GM23248 (cell line): Measurements from ENCODE around the gene MED12L. TPM values are rescaled to one million over a fixed set of nuclear protein-coding genes. Genes with fewer than 3 reads are reported as not detected.

ENCODE experiments used
- DNase-seq: peaks from one replicate; pipeline ENCODE4 v3.0.0-alpha.2; 2015
- H2AFZ ChIP-seq: fragments of 200-600 bp; sonication (generic); 2 replicates; pipeline ENCODE4 v1.6.1; 2016; ENCODE audit warnings: antibody characterized with exemption
- H3F3A ChIP-seq: fragments of 200-600 bp; sonication (generic); 2 replicates; pipeline ENCODE4 v1.6.1; 2016; ENCODE audit warnings: mild to moderate bottlenecking, antibody characterized with exemption, mixed run types; ENCODE audit not compliant: insufficient read depth
- H3K27ac ChIP-seq: fragments of 200-600 bp; sonication (generic); 2 replicates; pipeline ENCODE4 v1.5.1; 2016; ENCODE audit warnings: mild to moderate bottlenecking
- H3K27me3 ChIP-seq: fragments of 200-600 bp; sonication (generic); replicated peaks from 2 replicates; pipeline ENCODE4 v1.6.1; 2016; ENCODE audit warnings: mild to moderate bottlenecking; ENCODE audit not compliant: insufficient read depth
- H3K36me3 ChIP-seq: fragments of 200-600 bp; sonication (generic); 2 replicates; pipeline ENCODE4 v1.6.1; 2016; ENCODE audit warnings: low read depth, mild to moderate bottlenecking
- H3K4me1 ChIP-seq: fragments of 200-600 bp; sonication (generic); 2 replicates; pipeline ENCODE4 v1.6.1; 2016; ENCODE audit warnings: mild to moderate bottlenecking; ENCODE audit not compliant: insufficient read depth
- H3K4me2 ChIP-seq: fragments of 200-600 bp; sonication (generic); one replicate; pipeline ENCODE4 v1.6.1; 2016; ENCODE audit warnings: mild to moderate bottlenecking; ENCODE audit not compliant: unreplicated experiment
- H3K4me3 ChIP-seq: fragments of 200-600 bp; sonication (generic); 2 replicates; pipeline ENCODE4 v1.5.1; 2016; ENCODE audit warnings: mild to moderate bottlenecking
- H3K79me2 ChIP-seq: fragments of 200-600 bp; sonication (generic); 2 replicates; pipeline ENCODE4 v1.6.1; 2016; ENCODE audit warnings: mild to moderate bottlenecking; ENCODE audit not compliant: insufficient read depth
- H3K9ac ChIP-seq: fragments of 200-600 bp; sonication (generic); 2 replicates; pipeline ENCODE4 v1.6.1; 2016; ENCODE audit warnings: mild to moderate bottlenecking
- H3K9me2 ChIP-seq: fragments of 200-600 bp; sonication (generic); 2 replicates; pipeline ENCODE4 v1.6.1; 2016; ENCODE audit warnings: mixed run types, mild to moderate bottlenecking, moderate library complexity; ENCODE audit not compliant: insufficient read depth
- H3K9me3 ChIP-seq: fragments of 200-600 bp; sonication (generic); one replicate; pipeline ENCODE4 v1.6.1; 2017; ENCODE audit warnings: low read depth
- H4K20me1 ChIP-seq: fragments of 200-600 bp; sonication (generic); 2 replicates; pipeline ENCODE4 v1.6.0; 2016; ENCODE audit not compliant: insufficient read depth
- EZH2 ChIP-seq: fragments of 200-600 bp; sonication (generic); IDR thresholded peaks from 2 replicates; pipeline ENCODE4 v1.6.1; 2018; ENCODE audit warnings: antibody characterized with exemption, mild to moderate bottlenecking; ENCODE audit not compliant: insufficient read depth, poor library complexity, severe bottlenecking
- EZH2phosphoT487 ChIP-seq: fragments of 200-600 bp; sonication (generic); IDR thresholded peaks from 2 replicates; pipeline ENCODE4 v1.6.1; 2018; ENCODE audit warnings: antibody characterized with exemption, moderate library complexity, mild to moderate bottlenecking, low read depth; ENCODE audit not compliant: insufficient read depth
- WGBS, 2 experiments: methylation state at CpG; one replicate each; pipeline ENCODE4 v1.1.6; 2015 to 2017; ENCODE audit warnings: low lambda C conversion rate in 2 of 2, low coverage in 1 of 2; ENCODE audit errors: missing lambda C conversion rate in 2 of 2; 5-methylcytosine and 5-hydroxymethylcytosine counted together
- in situ Hi-C: fragments of 300-500 bp; cut with MboI; formaldehyde crosslinking; loops from 2 replicates; pipeline ENCODE4 v1.15.0; 2020
- polyA plus RNA-seq: library from polyadenylated mRNA; unstranded; fragments of >200 nt; fragmentation: Nextera tagmentation; extraction: Ambion mirVana; gene quantifications from 2 replicates; pipeline ENCODE4 v1.2.1, GENCODE V29; 2016
- total RNA-seq: library from RNA; depleted of rRNA; stranded (reverse); fragments of >200 nt; shearing (Covaris generic); gene quantifications from 2 replicates; pipeline ENCODE4 v1.2.3, GENCODE V29; 2014

The MED12L gene
- total and polyA plus RNA-seq, 2 experiments from 2014 or later: 0.13 to 0.32 TPM

- peaks cover 26% of the 10 kb centered on the region for H3F3A ChIP-seq
- H3K9me3 ChIP-seq: no peaks in the 10 kb centered on the region
- H4K20me1 ChIP-seq: no peaks in the 10 kb centered on the region
- WGBS, 2 experiments: 95 to 100% methylated on average over 1 of the region's 1 CpG
- peaks cover 50% of the 10 kb centered on the region for H3K4me1 ChIP-seq
- in situ Hi-C loops: no loop called here
- no peak overlapping the region for H3K4me3 ChIP-seq
- TF ChIP-seq EZH2phosphoT487: no peak
- no peak for TF ChIP-seq EZH2
- H3K9ac ChIP-seq: no peak overlapping the region
- no peaks in the 10 kb centered on the region for H3K9me2 ChIP-seq
- DNase-seq: peak; percentile 72
- no peaks in the 10 kb centered on the region for H3K36me3 ChIP-seq
- no peaks in the 10 kb centered on the region for H3K27me3 ChIP-seq
- no peaks in the 10 kb centered on the region for H3K79me2 ChIP-seq
- no peak overlapping the region for H2AFZ ChIP-seq
- H3K27ac ChIP-seq: no peak overlapping the region
- peak overlapping the region; percentile 44 for H3K4me2 ChIP-seq
Measured at GRCh38 chr3:151307583-151308488, 222.4 kb downstream of the MED12L start.

GRCh38 chr3:151309566-151309965 lies 224.1 kb downstream of the MED12L start:
- Histone ChIP-seq H3K9ac (no peak overlapping the region), H3K4me2 (no peak overlapping the region), H3K79me2 (no peaks in the 10 kb centered on the region), H3K36me3 (no peaks in the 10 kb centered on the region), H3K27ac (no peak overlapping the region), H3K9me3 (no peaks in the 10 kb centered on the region), H3K9me2 (no peaks in the 10 kb centered on the region), H3F3A (peaks cover 26% of the 10 kb centered on the region), H3K4me1 (peaks cover 39% of the 10 kb centered on the region), H3K27me3 (no peaks in the 10 kb centered on the region), H2AFZ (no peak overlapping the region), H4K20me1 (no peaks in the 10 kb centered on the region), H3K4me3 (no peak overlapping the region)
- 100% methylated on average over 2 of the region's 2 CpGs for WGBS, 2 experiments
- TF ChIP-seq EZH2 (no peak), EZH2phosphoT487 (no peak)
- DNase-seq: no peak
- in situ Hi-C loops: no loop called here

GRCh38 chr3:151312972-151313371 lies 227.5 kb downstream of the MED12L start:
- H2AFZ ChIP-seq: no peak overlapping the region
- no peak overlapping the region for H3K27ac ChIP-seq
- in situ Hi-C loops: no loop called here
- H3K9me2 ChIP-seq: no peaks in the 10 kb centered on the region
- no peaks in the 10 kb centered on the region for H3K9me3 ChIP-seq
- H3K4me2 ChIP-seq: no peak overlapping the region
- no peaks in the 10 kb centered on the region for H4K20me1 ChIP-seq
- no peak overlapping the region for H3K9ac ChIP-seq
- 79 to 80% methylated on average over 3 of the region's 3 CpGs for WGBS, 2 experiments
- TF ChIP-seq EZH2phosphoT487 (no peak), EZH2 (no peak)
- no peaks in the 10 kb centered on the region for H3K36me3 ChIP-seq
- H3F3A ChIP-seq: peaks cover 26% of the 10 kb centered on the region
- H3K79me2 ChIP-seq: no peaks in the 10 kb centered on the region
- no peaks in the 10 kb centered on the region for H3K27me3 ChIP-seq
- peaks cover 24% of the 10 kb centered on the region for H3K4me1 ChIP-seq
- no peak for DNase-seq
- no peak overlapping the region for H3K4me3 ChIP-seq

GRCh38 chr3:151314137-151314536 lies 228.7 kb downstream of the MED12L start:
- Histone ChIP-seq H3F3A (peaks cover 36% of the 10 kb centered on the region), H3K4me2 (no peak overlapping the region), H3K4me1 (peaks cover 28% of the 10 kb centered on the region), H4K20me1 (no peaks in the 10 kb centered on the region), H3K27me3 (no peaks in the 10 kb centered on the region), H3K9me2 (no peaks in the 10 kb centered on the region), H3K27ac (no peak overlapping the region), H3K9me3 (no peaks in the 10 kb centered on the region), H3K4me3 (no peak overlapping the region), H3K9ac (no peak overlapping the region), H3K79me2 (no peaks in the 10 kb centered on the region), H3K36me3 (no peaks in the 10 kb centered on the region), H2AFZ (no peak overlapping the region)
- TF ChIP-seq EZH2: no peak
- TF ChIP-seq EZH2phosphoT487: no peak
- WGBS, 2 experiments: 95 to 96% methylated on average over 2 of the region's 2 CpGs
- in situ Hi-C loops: no loop called here
- no peak for DNase-seq

GRCh38 chr3:151314593-151314992 lies 229.1 kb downstream of the MED12L start:
- Histone ChIP-seq H3K4me2 (no peak overlapping the region), H3F3A (peaks cover 39% of the 10 kb centered on the region), H4K20me1 (no peaks in the 10 kb centered on the region), H3K9ac (no peak overlapping the region), H3K27ac (no peak overlapping the region), H2AFZ (no peak overlapping the region), H3K27me3 (no peaks in the 10 kb centered on the region), H3K9me2 (no peaks in the 10 kb centered on the region), H3K9me3 (no peaks in the 10 kb centered on the region), H3K4me1 (peaks cover 32% of the 10 kb centered on the region), H3K4me3 (no peak overlapping the region), H3K79me2 (no peaks in the 10 kb centered on the region), H3K36me3 (no peaks in the 10 kb centered on the region)
- TF ChIP-seq EZH2 (no peak), EZH2phosphoT487 (no peak)
- WGBS, 2 experiments: 94 to 98% methylated on average over 5 of the region's 5 CpGs
- no peak for DNase-seq
- in situ Hi-C loops: no loop called here
